Activated naive CD8-positive, alpha-beta T cell treated with anti-CD3 and anti-CD28 coated beads for 36 hours (primary cell): ENCODE data around the gene PLEKHN1. TPM values are rescaled to one million over a fixed set of nuclear protein-coding genes. Genes with fewer than 3 reads are reported as not detected.
A peak's percentile ranks its signal among the peaks of the same experiment; 100 is the strongest.
"Not testable (repeated sequence)": the region's sequence is repeated elsewhere in the genome, so short reads cannot be mapped to it uniquely, and the experiment has no call there.

Experiments
- DNase-seq: peaks from one replicate; pipeline ENCODE4 v3.0.0; 2021
- H3K27ac Mint-ChIP-seq: one replicate; pipeline ENCODE4 v1.8.0; 2022; ENCODE audit warnings: mild to moderate bottlenecking, moderate library complexity, mixed read lengths
- H3K27me3 Mint-ChIP-seq: one replicate; pipeline ENCODE4 v1.8.0; 2022; ENCODE audit warnings: mild to moderate bottlenecking, mixed read lengths
- H3K36me3 Mint-ChIP-seq: one replicate; pipeline ENCODE4 v1.8.0; 2021; ENCODE audit warnings: mild to moderate bottlenecking, mixed read lengths
- H3K4me1 Mint-ChIP-seq: one replicate; pipeline ENCODE4 v1.8.0; 2021; ENCODE audit warnings: mixed read lengths
- H3K4me3 Mint-ChIP-seq: one replicate; pipeline ENCODE4 v1.8.0; 2022; ENCODE audit warnings: mild to moderate bottlenecking, moderate library complexity, mixed read lengths
- H3K9me3 Mint-ChIP-seq: one replicate; pipeline ENCODE4 v1.8.0; 2022; ENCODE audit warnings: mixed read lengths
- total RNA-seq, 2 experiments: library from RNA; stranded (reverse); gene quantifications; one replicate each; pipeline ENCODE4 v1.2.3, GENCODE V29; 2021

The PLEKHN1 gene
- total RNA-seq, 2 experiments from 2014 or later, result 0.85 to 1.3 TPM

DNA sequence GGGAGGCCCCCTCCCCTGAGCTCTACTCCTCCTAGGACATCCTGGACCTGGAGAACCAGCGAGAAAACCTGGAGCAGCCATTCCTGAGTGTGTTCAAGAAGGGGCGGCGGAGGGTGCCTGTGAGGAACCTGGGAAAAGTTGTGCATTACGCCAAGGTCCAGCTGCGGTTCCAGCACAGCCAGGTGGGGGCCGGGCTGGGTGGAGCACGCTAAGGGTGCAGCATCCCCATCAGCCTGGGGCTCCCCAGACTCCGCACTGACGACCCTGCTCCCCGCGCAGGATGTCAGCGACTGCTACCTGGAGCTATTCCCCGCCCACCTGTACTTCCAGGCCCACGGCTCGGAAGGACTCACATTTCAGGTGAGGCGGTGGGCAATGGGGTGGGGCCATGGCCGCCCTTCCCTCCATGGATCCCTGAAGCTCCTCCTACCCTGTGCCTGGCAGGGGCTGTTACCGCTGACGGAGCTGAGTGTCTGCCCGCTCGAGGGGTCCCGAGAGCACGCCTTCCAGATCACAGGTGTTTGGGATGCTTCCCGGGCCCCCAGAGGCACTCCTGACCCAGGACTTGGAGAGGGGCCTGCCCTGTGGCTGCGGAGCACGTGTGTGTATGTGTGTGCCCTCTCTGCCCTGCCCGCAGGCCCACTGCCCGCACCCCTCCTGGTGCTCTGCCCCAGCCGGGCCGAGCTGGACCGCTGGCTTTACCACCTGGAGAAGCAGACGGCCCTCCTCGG, 4.1 kb downstream of the PLEKHN1 start:
- Mint-ChIP-seq H3K27ac (no peak overlapping the region), H3K36me3 (peaks cover 2% of the 10 kb centered on the region), H3K9me3 (no peaks in the 10 kb centered on the region), H3K27me3 (peaks cover 30% of the 10 kb centered on the region), H3K4me3 (no peak overlapping the region), H3K4me1 (peaks cover 3% of the 10 kb centered on the region)
- DNase-seq, result no peak

GRCh38 chr1:970973-971730, 4.9 kb downstream of the PLEKHN1 start:
- H3K36me3 Mint-ChIP-seq, result no peaks in the 10 kb centered on the region
- peaks cover 37% of the 10 kb centered on the region for H3K27me3 Mint-ChIP-seq

GRCh38 chr1:971751-972506, 5.6 kb downstream of the PLEKHN1 start:
- DNase-seq, result no peak
- H3K9me3 Mint-ChIP-seq, result no peaks in the 10 kb centered on the region
- no peak overlapping the region for H3K4me3 Mint-ChIP-seq
- peaks cover 37% of the 10 kb centered on the region for H3K27me3 Mint-ChIP-seq
- peaks cover 2% of the 10 kb centered on the region for H3K4me1 Mint-ChIP-seq
- no peak overlapping the region for H3K27ac Mint-ChIP-seq
- H3K36me3 Mint-ChIP-seq, result no peaks in the 10 kb centered on the region

More at GRCh38 chr1:970973-971730, 4.9 kb downstream of the PLEKHN1 start:
- Mint-ChIP-seq H3K4me1 (peaks cover 3% of the 10 kb centered on the region), H3K27ac (no peak overlapping the region), H3K4me3 (no peak overlapping the region), H3K9me3 (no peaks in the 10 kb centered on the region)
- no peak for DNase-seq

DNA sequence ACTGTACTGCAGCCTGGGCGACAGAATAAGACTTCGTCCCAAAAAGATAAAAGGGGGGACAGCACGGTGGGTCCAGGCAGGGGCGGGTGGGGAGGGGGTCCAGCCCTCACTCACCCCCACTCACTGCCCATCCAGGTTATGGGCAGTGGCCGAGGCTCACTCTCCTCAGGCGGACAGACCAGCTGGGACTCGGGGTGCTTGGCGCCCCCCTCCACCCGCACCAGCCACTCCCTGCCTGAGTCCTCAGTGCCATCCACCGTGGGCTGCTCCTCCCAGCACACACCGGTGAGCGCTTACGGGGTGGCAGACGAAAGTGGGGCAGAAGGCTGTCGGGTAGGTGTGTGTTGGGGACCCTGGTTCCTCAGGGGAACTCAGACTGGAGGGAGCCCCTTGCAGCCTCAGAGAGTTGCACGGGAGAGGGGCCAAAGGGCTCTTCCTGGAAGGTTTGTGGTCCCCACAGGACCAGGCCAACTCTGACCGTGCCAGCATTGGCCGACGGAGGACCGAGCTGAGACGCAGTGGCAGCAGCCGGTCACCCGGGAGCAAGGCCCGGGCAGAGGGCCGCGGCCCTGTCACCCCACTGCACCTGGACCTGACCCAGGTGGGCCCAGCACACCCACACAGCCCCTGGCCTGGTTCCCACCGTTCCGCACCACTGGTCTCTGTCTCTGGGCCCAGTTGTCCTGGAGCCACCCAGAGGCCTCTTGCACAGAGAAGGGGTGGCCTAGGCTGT, 6.6 kb downstream of the PLEKHN1 start:
- H3K27ac Mint-ChIP-seq, result no peak overlapping the region
- peaks cover 37% of the 10 kb centered on the region for H3K27me3 Mint-ChIP-seq
- no peaks in the 10 kb centered on the region for H3K4me1 Mint-ChIP-seq
- H3K4me3 Mint-ChIP-seq, result no peak overlapping the region
- no peaks in the 10 kb centered on the region for H3K9me3 Mint-ChIP-seq
- DNase-seq, result no peak
- no peaks in the 10 kb centered on the region for H3K36me3 Mint-ChIP-seq

DNA sequence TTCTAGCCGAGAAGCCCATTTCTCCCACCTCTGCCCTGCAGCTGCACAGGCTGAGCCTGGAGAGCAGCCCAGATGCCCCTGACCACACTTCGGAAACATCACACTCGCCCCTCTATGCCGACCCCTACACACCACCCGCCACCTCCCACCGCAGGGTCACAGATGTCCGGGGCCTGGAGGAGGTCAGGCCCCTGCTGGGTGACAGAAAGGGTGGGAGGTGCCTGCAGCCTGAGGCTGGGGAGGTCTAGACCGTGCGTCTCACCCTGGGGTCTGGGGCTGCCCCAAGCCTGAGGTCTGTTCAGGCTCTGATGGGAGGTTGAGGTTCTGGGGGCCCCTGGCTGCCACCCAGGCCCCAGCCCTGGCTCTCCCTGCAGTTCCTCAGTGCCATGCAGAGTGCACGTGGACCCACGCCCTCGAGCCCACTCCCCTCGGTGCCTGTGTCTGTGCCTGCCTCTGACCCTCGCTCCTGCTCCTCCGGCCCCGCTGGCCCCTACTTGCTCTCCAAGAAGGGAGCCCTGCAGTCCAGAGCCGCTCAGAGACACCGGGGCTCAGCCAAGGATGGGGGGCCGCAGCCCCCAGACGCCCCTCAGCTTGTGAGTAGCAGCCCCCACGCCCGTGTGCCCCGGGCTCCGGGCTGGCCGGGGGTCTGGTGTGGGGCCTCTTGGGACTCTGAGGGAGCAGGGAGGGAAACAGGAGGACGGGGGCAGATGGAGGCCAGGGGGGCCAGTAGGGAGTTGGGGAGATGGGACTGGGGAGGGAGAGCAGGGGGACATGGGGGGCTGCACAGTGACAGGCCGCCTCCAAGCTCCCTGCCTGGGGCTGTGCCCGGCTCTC, 7.4 kb downstream of the PLEKHN1 start:
- Mint-ChIP-seq H3K36me3 (no peaks in the 10 kb centered on the region), H3K4me1 (no peaks in the 10 kb centered on the region), H3K27ac (no peak overlapping the region), H3K4me3 (no peak overlapping the region), H3K9me3 (no peaks in the 10 kb centered on the region), H3K27me3 (peaks cover 39% of the 10 kb centered on the region)
- no peak for DNase-seq

DNA sequence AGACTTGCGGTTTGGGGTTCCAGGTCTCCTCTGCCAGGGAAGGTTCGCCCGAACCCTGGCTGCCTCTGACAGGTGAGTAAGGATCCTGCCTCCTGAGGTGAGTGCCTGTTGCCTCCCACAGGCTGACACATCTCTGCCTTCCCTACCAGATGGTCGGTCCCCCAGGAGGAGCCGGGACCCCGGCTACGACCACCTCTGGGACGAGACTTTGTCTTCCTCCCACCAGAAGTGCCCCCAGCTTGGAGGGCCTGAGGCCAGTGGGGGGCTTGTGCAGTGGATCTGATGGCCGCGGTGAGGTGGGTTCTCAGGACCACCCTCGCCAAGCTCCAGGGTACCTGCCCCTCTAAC, 8.0 kb downstream of the PLEKHN1 start:
- Mint-ChIP-seq H3K9me3 (no peaks in the 10 kb centered on the region), H3K4me3 (no peak overlapping the region), H3K4me1 (no peaks in the 10 kb centered on the region), H3K36me3 (no peaks in the 10 kb centered on the region), H3K27me3 (peaks cover 39% of the 10 kb centered on the region), H3K27ac (no peak overlapping the region)
- no peak for DNase-seq

DNA sequence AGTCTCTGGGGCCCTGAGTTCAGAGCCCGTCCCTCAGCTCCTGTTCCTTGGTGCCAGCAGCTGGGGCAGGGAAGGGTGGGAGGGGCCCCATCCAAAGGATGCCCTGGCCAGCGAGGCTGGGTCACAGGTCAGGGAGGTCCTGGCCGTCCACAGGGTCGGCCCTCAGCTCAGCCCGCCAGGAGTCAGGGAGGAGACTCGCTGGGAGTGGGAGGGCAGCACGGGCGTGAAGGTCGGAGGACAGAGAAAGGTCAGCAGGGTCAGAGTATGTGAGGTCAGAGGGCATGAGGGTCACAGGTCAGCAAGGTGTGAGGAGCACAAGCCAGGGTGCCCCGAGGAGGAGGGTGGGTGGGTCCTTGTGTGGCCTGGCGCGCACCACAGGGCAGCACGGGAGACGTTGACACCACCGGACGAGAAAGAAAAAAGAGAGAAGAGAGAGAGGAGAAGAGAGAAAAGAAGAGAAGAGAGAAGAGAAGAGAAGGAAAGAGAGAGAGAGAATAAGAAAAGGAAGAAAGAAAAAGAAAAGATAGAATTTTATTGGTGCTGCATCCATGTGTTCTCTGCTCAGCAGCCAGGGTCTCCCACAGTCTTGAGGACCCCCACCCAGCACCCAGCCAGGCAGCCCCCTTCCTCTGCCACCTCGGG, 8.5 kb downstream of the PLEKHN1 start:
- Mint-ChIP-seq H3K27me3 (peaks cover 36% of the 10 kb centered on the region), H3K4me1 (no peaks in the 10 kb centered on the region), H3K36me3 (no peaks in the 10 kb centered on the region), H3K9me3 (no peaks in the 10 kb centered on the region), H3K4me3 (no peak overlapping the region), H3K27ac (no peak overlapping the region)
- DNase-seq, result no peak

GRCh38 chr1:975365-975764, 9.1 kb downstream of the PLEKHN1 start:
- H3K27me3 Mint-ChIP-seq, result peaks cover 35% of the 10 kb centered on the region
- H3K36me3 Mint-ChIP-seq, result no peaks in the 10 kb centered on the region
- DNase-seq, result no peak

DNA sequence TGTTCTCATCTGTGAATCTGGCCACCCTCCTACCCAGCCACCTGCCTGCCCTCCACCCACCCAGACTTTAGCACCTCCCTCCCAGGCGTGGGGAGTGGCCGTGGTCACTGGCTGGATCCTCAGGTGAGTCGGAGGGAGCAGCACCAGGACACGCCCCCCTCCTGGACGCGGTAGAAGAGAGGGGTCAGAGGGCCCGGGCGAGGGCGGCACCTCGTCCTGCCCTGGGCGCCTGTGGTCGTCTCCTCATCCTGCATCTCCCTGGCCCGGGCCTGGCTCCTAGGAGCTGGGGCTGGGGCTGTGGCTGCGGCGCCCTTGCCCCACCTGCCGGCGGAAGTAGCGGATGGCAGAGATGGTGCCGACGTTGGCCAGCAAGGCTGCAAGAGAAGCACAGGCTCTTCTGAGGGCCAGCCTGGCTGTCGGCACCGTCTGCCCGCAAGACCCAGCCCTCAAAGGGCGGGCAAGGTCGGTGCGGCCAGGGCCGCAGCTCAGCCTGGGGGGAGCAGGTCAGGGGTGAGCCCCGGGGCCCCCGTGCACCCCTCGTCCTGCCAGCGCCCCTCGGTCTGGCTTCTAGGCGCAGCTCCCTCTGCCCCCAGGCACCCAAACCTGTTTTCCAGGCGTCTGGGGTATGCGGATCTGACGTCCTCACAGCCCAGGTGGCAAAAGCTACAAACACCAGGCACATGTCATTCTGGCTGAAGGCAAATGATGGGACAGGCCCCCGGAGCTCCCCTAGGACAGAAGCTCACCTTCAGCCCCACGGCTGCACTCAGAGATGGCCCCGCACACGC, 9.8 kb downstream of the PLEKHN1 start:
- H3K4me1 Mint-ChIP-seq, result no peaks in the 10 kb centered on the region
- DNase-seq, result peak; percentile 53
- H3K27me3 Mint-ChIP-seq, result peaks cover 35% of the 10 kb centered on the region
- H3K36me3 Mint-ChIP-seq, result no peaks in the 10 kb centered on the region
- no peak overlapping the region for H3K4me3 Mint-ChIP-seq
- H3K9me3 Mint-ChIP-seq, result no peaks in the 10 kb centered on the region
- H3K27ac Mint-ChIP-seq, result no peak overlapping the region

More at GRCh38 chr1:975365-975764, 9.1 kb downstream of the PLEKHN1 start:
- Mint-ChIP-seq H3K4me3 (no peak overlapping the region), H3K4me1 (no peaks in the 10 kb centered on the region), H3K9me3 (no peaks in the 10 kb centered on the region), H3K27ac (no peak overlapping the region)

GRCh38 chr1:976791-977190, 10.5 kb downstream of the PLEKHN1 start:
- H3K9me3 Mint-ChIP-seq, H3K4me3 Mint-ChIP-seq, H3K36me3 Mint-ChIP-seq, H3K27ac Mint-ChIP-seq, H3K4me1 Mint-ChIP-seq, DNase-seq: not testable (repeated sequence)
- H3K27me3 Mint-ChIP-seq, result peaks cover 31% of the 10 kb centered on the region

- peaks cover 30% of the 10 kb centered on the region for H3K27me3 Mint-ChIP-seq
- H3K4me3 Mint-ChIP-seq, result no peak overlapping the region
- no peak for DNase-seq
- H3K4me1 Mint-ChIP-seq, result no peaks in the 10 kb centered on the region
- H3K27ac Mint-ChIP-seq, result no peak overlapping the region
- no peaks in the 10 kb centered on the region for H3K9me3 Mint-ChIP-seq
- no peaks in the 10 kb centered on the region for H3K36me3 Mint-ChIP-seq
Measured at GRCh38 chr1:978069-978834, 12.0 kb downstream of the PLEKHN1 start.

DNA sequence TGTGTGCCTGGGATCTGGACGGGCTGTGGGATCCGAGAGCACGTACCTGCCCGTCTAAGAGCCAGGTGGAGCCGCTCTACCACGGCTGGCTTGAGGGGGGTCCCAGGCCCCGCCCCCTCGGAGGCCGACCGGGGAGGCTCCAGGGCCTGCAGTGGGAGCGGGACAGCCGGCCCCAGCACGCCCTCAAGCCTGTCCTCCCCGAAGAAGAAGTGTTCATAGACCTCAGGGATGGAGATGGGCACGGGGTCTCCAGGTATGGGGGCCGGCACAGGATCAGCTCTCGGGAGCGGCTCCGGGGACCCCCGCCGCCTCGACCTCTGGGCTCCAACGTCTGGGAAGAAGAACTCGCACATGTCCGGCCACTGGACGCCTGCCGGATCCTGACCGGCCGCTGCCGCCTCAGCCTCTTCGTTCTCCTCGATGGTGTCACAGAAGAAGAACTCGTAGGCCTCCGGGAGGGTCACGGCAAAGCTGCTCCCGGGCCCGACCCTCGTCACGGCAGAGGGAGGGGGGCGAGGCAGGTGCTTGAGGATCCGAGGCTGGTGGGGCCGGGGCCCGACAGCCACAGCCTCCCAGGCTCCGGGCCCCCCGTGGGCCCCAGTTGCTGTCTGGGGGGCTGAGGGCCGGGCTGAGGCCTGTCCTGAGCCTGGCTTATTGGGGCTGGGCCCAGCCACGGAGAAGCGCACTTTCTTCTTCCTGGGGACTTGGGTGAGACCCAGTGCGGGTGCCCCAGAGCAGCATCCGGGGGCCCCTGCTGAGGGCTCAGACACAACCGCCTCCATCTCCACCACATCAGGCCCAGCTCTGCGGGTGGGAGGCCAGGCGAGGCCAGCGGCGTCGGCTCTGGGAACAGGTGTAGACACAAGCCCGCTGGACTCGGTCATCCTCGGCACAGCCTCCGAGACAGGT, 12.8 kb downstream of the PLEKHN1 start:
- no peak overlapping the region for H3K4me3 Mint-ChIP-seq
- H3K27me3 Mint-ChIP-seq, result peaks cover 27% of the 10 kb centered on the region
- no peaks in the 10 kb centered on the region for H3K36me3 Mint-ChIP-seq
- H3K27ac Mint-ChIP-seq, result no peak overlapping the region
- no peaks in the 10 kb centered on the region for H3K9me3 Mint-ChIP-seq
- DNase-seq, result no peak
- H3K4me1 Mint-ChIP-seq, result no peaks in the 10 kb centered on the region
